Gastrocnemius medialis (tissue), 4 donors: Measurements from ENCODE around the gene ABCB6. TPM values are rescaled to one million over a fixed set of nuclear protein-coding genes. Genes with fewer than 3 reads are reported as not detected.

Experiments
- ATAC-seq, 2 donors: fragments of 150-250 bp; one replicate each; pipeline ENCODE4 v1.9.1; 2016
- DNase-seq, 2 donors: peaks; one replicate each; pipeline ENCODE4 v3.0.0-alpha.2; 2019
- H3K27ac ChIP-seq, 4 donors: fragments of 200-600 bp; sonication (generic); 1 replicate in 1 of 4; 2 replicates in 3 of 4; pipeline ENCODE4 v1.5.1; 2016 to 2018; ENCODE audit warnings: mild to moderate bottlenecking in 2 of 4, moderate library complexity in 1 of 4
- H3K27me3 ChIP-seq, 3 donors: fragments of 200-600 bp; sonication (generic) in 2 of 3; 1 replicate in 1 of 3; 2 replicates in 2 of 3; pipeline versions ENCODE4 v1.5.1 to v1.6.0; 2016 to 2019; ENCODE audit warnings: mild to moderate bottlenecking in 1 of 3, moderate library complexity in 1 of 3
- H3K36me3 ChIP-seq, 2 donors: fragments of 200-600 bp; sonication (generic) in 1 of 2; one replicate each; pipeline ENCODE4 v1.5.1; 2017 to 2018
- H3K4me1 ChIP-seq, 2 donors: fragments of 200-600 bp; sonication (generic) in 1 of 2; one replicate each; pipeline ENCODE4 v1.5.1; 2016 to 2017; ENCODE audit warnings: mild to moderate bottlenecking in 2 of 2
- H3K4me3 ChIP-seq, 4 donors: fragments of 200-600 bp; sonication (generic) in 3 of 4; 1 replicate in 1 of 4; 2 replicates in 3 of 4; pipeline ENCODE4 v1.5.1; 2016 to 2019; ENCODE audit warnings: mild to moderate bottlenecking in 2 of 4
- H3K9me3 ChIP-seq, 3 donors: fragments of 200-600 bp; sonication (generic) in 2 of 3; 1 replicate in 1 of 3; 2 replicates in 2 of 3; pipeline ENCODE4 v1.5.1; 2016 to 2019
- POLR2A ChIP-seq, 2 donors: fragments of 450-650 bp; IDR thresholded peaks; one replicate each; pipeline ENCODE4 v1.6.1; 2017; ENCODE audit warnings: antibody characterized with exemption in 2 of 2, mild to moderate bottlenecking in 2 of 2, moderate library complexity in 2 of 2
- in situ Hi-C, 4 donors: fragments of 200-750 bp; cut with MboI; loops; one replicate each; pipeline versions ENCODE4 v1.15.0 to v1.8.0; 2017; ENCODE audit warnings: low sequenced_read_pairs in 4 of 4
- intact Hi-C: fragments of 100-400 bp; cut with DNase I; formaldehyde crosslinking; loops from one replicate; pipeline ENCODE4 v1.15.1; 2023; ENCODE audit warnings: low total_unique reads
- total RNA-seq, 4 donors: library from RNA; depleted of rRNA; stranded (reverse); fragments of >200 nt; gene quantifications; one replicate each; pipeline versions ENCODE4 v1.1.0 to v1.2.3, GENCODE V29; 2016
- TF ChIP-seq, protein P1 (sequence below), 5 experiments: fragments of 450-650 bp in 3 of 5; fragments of 200-600 bp in 2 of 5; sonication (generic) in 2 of 5; IDR thresholded peaks in 4 of 5; conservative IDR thresholded peaks in 1 of 5; 1 replicate in 4 of 5; 2 replicates in 1 of 5; pipeline ENCODE4 v1.5.1; 2016 to 2019; ENCODE audit warnings: antibody characterized with exemption in 5 of 5, mild to moderate bottlenecking in 3 of 5, moderate library complexity in 3 of 5

ABCB6 gene
- total RNA-seq, 4 donors from 2014 or later: 15.0 to 45.8 (median 31.8) TPM

DNA sequence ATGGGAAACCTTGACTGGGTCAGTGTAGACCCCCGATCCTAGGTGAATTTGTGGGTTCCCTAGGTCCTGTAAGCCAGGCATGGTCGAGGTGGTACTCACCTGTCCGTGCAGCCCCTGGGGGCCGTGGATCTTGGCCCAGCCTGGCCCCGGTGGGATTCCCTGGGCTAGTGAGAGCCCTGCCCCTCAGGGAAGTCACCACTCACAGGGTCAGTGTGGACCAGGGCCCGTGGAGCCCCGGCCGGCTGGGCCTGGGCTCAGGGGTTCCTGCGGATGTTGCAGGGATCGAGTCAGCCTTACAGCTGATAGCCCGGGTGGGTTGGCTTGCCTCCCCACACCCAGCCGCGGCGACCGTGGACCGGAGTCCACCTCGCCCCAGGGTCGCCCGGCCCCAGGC, 10.2 kb upstream of the ABCB6 start:
- peaks cover 4 to 59% of the 10 kb centered on the region in 2 donors for H3K36me3 ChIP-seq
- H3K9me3 ChIP-seq: no peaks in the 10 kb centered on the region
- peaks cover 22 to 27% of the 10 kb centered on the region in 2 donors for H3K4me1 ChIP-seq
- TF ChIP-seq, protein P1, sequence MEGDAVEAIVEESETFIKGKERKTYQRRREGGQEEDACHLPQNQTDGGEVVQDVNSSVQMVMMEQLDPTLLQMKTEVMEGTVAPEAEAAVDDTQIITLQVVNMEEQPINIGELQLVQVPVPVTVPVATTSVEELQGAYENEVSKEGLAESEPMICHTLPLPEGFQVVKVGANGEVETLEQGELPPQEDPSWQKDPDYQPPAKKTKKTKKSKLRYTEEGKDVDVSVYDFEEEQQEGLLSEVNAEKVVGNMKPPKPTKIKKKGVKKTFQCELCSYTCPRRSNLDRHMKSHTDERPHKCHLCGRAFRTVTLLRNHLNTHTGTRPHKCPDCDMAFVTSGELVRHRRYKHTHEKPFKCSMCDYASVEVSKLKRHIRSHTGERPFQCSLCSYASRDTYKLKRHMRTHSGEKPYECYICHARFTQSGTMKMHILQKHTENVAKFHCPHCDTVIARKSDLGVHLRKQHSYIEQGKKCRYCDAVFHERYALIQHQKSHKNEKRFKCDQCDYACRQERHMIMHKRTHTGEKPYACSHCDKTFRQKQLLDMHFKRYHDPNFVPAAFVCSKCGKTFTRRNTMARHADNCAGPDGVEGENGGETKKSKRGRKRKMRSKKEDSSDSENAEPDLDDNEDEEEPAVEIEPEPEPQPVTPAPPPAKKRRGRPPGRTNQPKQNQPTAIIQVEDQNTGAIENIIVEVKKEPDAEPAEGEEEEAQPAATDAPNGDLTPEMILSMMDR (IDR thresholded peaks at IDR 0.05 in 4 of 5, conservative IDR thresholded peaks at IDR 0.05 in 1 of 5): no peak
- TF ChIP-seq POLR2A (IDR thresholded peaks at IDR 0.05): no peak
- in situ Hi-C loops: no loop called here
- H3K4me3 ChIP-seq: peak overlapping the region; percentile 73 to 95 (median 90)
- H3K27ac ChIP-seq: peak overlapping the region; percentile 85 to 99 (median 90)
- no peaks in the 10 kb centered on the region for H3K27me3 ChIP-seq
- intact Hi-C loops: loop anchor here (1.0 to 5.0 kb wide), 7 partner anchors 10 to 268 kb away; partner anchors contain the start of genes DNAJB2, GLB1L, GMPPA and NHEJ1
- ATAC-seq: peak in 1 of 2 donors; percentile 12
- DNase-seq: peak in 1 of 2 donors; percentile 49

- no peak for DNase-seq
- ATAC-seq: no peak
- in situ Hi-C loops: no loop called here
Measured at GRCh38 chr2:219228041-219228910, 9.5 kb upstream of the ABCB6 start.

DNA sequence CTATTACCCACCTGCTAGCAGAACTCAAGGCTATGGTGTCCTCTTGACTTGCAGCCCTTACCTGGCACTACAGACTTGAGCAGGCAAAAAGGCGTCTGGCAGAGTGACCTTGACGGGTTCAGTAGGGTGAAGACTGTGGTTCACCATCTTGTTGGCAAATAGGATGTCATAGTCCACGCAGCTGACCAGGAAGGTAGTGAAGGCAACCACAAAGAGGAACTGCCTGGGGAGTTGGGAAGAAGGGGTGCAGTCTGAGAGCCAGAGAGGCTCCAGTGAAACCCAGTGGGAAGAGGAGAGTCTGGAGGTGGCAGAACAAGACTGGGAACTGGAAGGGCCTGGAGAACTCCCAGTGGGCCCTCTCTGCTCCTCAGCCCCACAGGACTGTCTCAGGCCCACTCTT, 6.6 kb upstream of the ABCB6 start:
- TF ChIP-seq, protein P1 (IDR thresholded peaks at IDR 0.05 in 4 of 5, conservative IDR thresholded peaks at IDR 0.05 in 1 of 5): no peak
- TF ChIP-seq POLR2A (IDR thresholded peaks at IDR 0.05): no peak
- intact Hi-C loops: loop anchor here (5.0 kb wide), 1 partner anchor 272 kb away; the partner anchor contains the start of gene GMPPA
- Histone ChIP-seq H3K4me3 (no peak overlapping the region), H3K27me3 (no peaks in the 10 kb centered on the region), H3K9me3 (no peaks in the 10 kb centered on the region), H3K27ac (no peak overlapping the region), H3K36me3 (peaks cover 9 to 73% of the 10 kb centered on the region in 2 donors), H3K4me1 (peaks cover 14 to 18% of the 10 kb centered on the region in 2 donors)
- in situ Hi-C loops: no loop called here
- no peak for ATAC-seq
- DNase-seq: no peak

More at GRCh38 chr2:219228041-219228910, 9.5 kb upstream of the ABCB6 start:
- peak overlapping the region; percentile 85 to 99 (median 90) for H3K27ac ChIP-seq
- H3K9me3 ChIP-seq: no peaks in the 10 kb centered on the region
- no peaks in the 10 kb centered on the region for H3K27me3 ChIP-seq
- H3K36me3 ChIP-seq: peaks cover 9 to 59% of the 10 kb centered on the region in 2 donors
- TF ChIP-seq, protein P1 (IDR thresholded peaks at IDR 0.05 in 4 of 5, conservative IDR thresholded peaks at IDR 0.05 in 1 of 5): no peak
- no peak for TF ChIP-seq POLR2A (IDR thresholded peaks at IDR 0.05)
- intact Hi-C loops: loop anchor here (5.0 kb wide), 1 partner anchor 269 kb away; the partner anchor contains the start of gene GMPPA
- H3K4me1 ChIP-seq: peaks cover 22 to 27% of the 10 kb centered on the region in 2 donors
- H3K4me3 ChIP-seq: peak overlapping the region; percentile 73 to 95 (median 90)

GRCh38 chr2:219223831-219224610, 5.3 kb upstream of the ABCB6 start:
- no peaks in the 10 kb centered on the region for H3K9me3 ChIP-seq
- H3K4me3 ChIP-seq: no peak overlapping the region
- in situ Hi-C loops (no loop called here), intact Hi-C loops (no loop called here)
- no peak for TF ChIP-seq POLR2A (IDR thresholded peaks at IDR 0.05)
- TF ChIP-seq, protein P1 (IDR thresholded peaks at IDR 0.05 in 4 of 5, conservative IDR thresholded peaks at IDR 0.05 in 1 of 5): no peak
- H3K27me3 ChIP-seq: no peaks in the 10 kb centered on the region
- no peak overlapping the region for H3K27ac ChIP-seq
- peaks cover 24 to 26% of the 10 kb centered on the region in 2 donors for H3K4me1 ChIP-seq
- DNase-seq (no peak), ATAC-seq (no peak)
- peaks cover 9 to 80% of the 10 kb centered on the region in 2 donors for H3K36me3 ChIP-seq
